Vagina (tissue), 2 donors: Measurements from ENCODE around the gene AMZ1. TPM values are rescaled to one million over a fixed set of nuclear protein-coding genes. Genes with fewer than 3 reads are reported as not detected.

Experiments used
- DNase-seq, 2 donors: peaks; one replicate each; pipeline ENCODE4 v3.0.0-alpha.2; 2017; ENCODE audit errors: extremely low spot score in 2 of 2
- H3K27ac ChIP-seq: fragments of 200-600 bp; sonication (generic); one replicate; pipeline ENCODE4 v1.5.1; 2019
- H3K27me3 ChIP-seq: fragments of 200-600 bp; sonication (generic); one replicate; pipeline ENCODE4 v1.5.1; 2019
- H3K36me3 ChIP-seq, 2 donors: fragments of 200-600 bp; sonication (generic); one replicate each; pipeline ENCODE4 v1.5.1; 2017 to 2019
- H3K4me1 ChIP-seq: fragments of 200-600 bp; sonication (generic); one replicate; pipeline ENCODE4 v1.5.1; 2019
- H3K4me3 ChIP-seq, 2 donors: fragments of 200-600 bp; sonication (generic); 1 replicate in 1 of 2; 2 replicates in 1 of 2; pipeline ENCODE4 v1.5.1; 2016 to 2019
- H3K9me3 ChIP-seq: fragments of 200-600 bp; sonication (generic); one replicate; pipeline ENCODE4 v1.5.1; 2019
- POLR2A ChIP-seq, 2 donors: fragments of 450-650 bp; IDR thresholded peaks; one replicate each; pipeline ENCODE4 v1.6.1; 2017; ENCODE audit warnings: antibody characterized with exemption in 2 of 2, mild to moderate bottlenecking in 2 of 2, moderate library complexity in 2 of 2
- POLR2AphosphoS5 ChIP-seq, 2 donors: sonication (generic); formaldehyde crosslinking; IDR thresholded peaks; one replicate each; pipeline ENCODE4 v1.9.0; 2017; ENCODE audit warnings: antibody characterized with exemption in 2 of 2, mild to moderate bottlenecking in 2 of 2, low read depth in 1 of 2; ENCODE audit not compliant: insufficient read depth in 1 of 2
- intact Hi-C: fragments of 100-400 bp; cut with DNase I; formaldehyde crosslinking; loops from one replicate; pipeline ENCODE4 v1.15.1; 2023
- total RNA-seq: library from RNA; depleted of rRNA; stranded (reverse); fragments of >200 nt; gene quantifications from one replicate; pipeline ENCODE4 v1.2.3, GENCODE V29; 2016
- TF ChIP-seq, protein P1 (sequence below), 3 experiments: fragments of 450-650 bp in 2 of 3; fragments of 200-600 bp in 1 of 3; sonication (generic) in 1 of 3; IDR thresholded peaks; one replicate each; pipeline ENCODE4 v1.5.1; 2017 to 2019; ENCODE audit warnings: antibody characterized with exemption in 3 of 3, mild to moderate bottlenecking in 2 of 3, moderate library complexity in 2 of 3

The AMZ1 gene
- total RNA-seq, 1 donor from 2014 or later: 1.2 TPM

- TF ChIP-seq POLR2AphosphoS5 (IDR thresholded peaks at IDR 0.05; ENCODE audit: insufficient read depth in 1 of 2, low read depth in 1 of 2) (no peak), POLR2A (IDR thresholded peaks at IDR 0.05) (no peak)
- TF ChIP-seq, protein P1, sequence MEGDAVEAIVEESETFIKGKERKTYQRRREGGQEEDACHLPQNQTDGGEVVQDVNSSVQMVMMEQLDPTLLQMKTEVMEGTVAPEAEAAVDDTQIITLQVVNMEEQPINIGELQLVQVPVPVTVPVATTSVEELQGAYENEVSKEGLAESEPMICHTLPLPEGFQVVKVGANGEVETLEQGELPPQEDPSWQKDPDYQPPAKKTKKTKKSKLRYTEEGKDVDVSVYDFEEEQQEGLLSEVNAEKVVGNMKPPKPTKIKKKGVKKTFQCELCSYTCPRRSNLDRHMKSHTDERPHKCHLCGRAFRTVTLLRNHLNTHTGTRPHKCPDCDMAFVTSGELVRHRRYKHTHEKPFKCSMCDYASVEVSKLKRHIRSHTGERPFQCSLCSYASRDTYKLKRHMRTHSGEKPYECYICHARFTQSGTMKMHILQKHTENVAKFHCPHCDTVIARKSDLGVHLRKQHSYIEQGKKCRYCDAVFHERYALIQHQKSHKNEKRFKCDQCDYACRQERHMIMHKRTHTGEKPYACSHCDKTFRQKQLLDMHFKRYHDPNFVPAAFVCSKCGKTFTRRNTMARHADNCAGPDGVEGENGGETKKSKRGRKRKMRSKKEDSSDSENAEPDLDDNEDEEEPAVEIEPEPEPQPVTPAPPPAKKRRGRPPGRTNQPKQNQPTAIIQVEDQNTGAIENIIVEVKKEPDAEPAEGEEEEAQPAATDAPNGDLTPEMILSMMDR (IDR thresholded peaks at IDR 0.05): no peak
- Histone ChIP-seq H3K36me3 (peaks cover 0 to 17% of the 10 kb centered on the region in 2 donors), H3K27me3 (no peaks in the 10 kb centered on the region), H3K4me3 (no peak overlapping the region), H3K4me1 (no peaks in the 10 kb centered on the region), H3K27ac (no peak overlapping the region), H3K9me3 (no peaks in the 10 kb centered on the region)
- intact Hi-C loops: no loop called here
- no peak for DNase-seq
Measured at GRCh38 chr7:2655870-2656614, 32.0 kb upstream of the AMZ1 start.

DNA sequence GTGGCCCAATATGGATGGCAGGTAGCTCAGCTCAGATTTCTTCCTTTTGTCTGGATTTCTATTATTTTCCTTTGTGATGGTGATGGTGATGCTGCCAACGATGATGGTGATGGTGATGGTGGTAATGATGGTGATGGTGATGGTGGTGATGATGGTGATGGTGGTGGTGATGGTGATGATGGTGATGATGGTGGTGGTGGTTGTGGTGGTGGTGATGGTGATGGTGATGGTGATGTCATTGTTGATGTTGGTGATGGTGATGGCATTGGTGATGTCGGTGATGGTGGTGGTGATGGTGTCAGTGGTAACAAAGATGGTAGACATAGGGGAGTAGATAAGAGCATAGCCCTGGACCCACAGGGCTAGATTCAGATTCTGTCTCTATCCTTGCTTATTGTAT, 30.8 kb upstream of the AMZ1 start:
- TF ChIP-seq POLR2AphosphoS5 (IDR thresholded peaks at IDR 0.05; ENCODE audit: insufficient read depth in 1 of 2, low read depth in 1 of 2) (no peak), POLR2A (IDR thresholded peaks at IDR 0.05) (no peak)
- TF ChIP-seq, protein P1 (IDR thresholded peaks at IDR 0.05): no peak
- Histone ChIP-seq H3K27me3 (no peaks in the 10 kb centered on the region), H3K27ac (no peak overlapping the region), H3K9me3 (no peaks in the 10 kb centered on the region), H3K4me1 (peaks cover under 1% of the 10 kb centered on the region), H3K36me3 (peaks cover 0 to 13% of the 10 kb centered on the region in 2 donors), H3K4me3 (no peak overlapping the region)
- no peak for DNase-seq
- intact Hi-C loops: no loop called here

- TF ChIP-seq, protein P1 (IDR thresholded peaks at IDR 0.05): no peak
- TF ChIP-seq POLR2A (IDR thresholded peaks at IDR 0.05): no peak
- no peak for TF ChIP-seq POLR2AphosphoS5 (IDR thresholded peaks at IDR 0.05; ENCODE audit: insufficient read depth in 1 of 2, low read depth in 1 of 2)
- peaks cover 0 to 13% of the 10 kb centered on the region in 2 donors for H3K36me3 ChIP-seq
- intact Hi-C loops: no loop called here
- peaks cover 10% of the 10 kb centered on the region for H3K4me1 ChIP-seq
- no peak overlapping the region for H3K4me3 ChIP-seq
- no peaks in the 10 kb centered on the region for H3K27me3 ChIP-seq
- no peak overlapping the region for H3K27ac ChIP-seq
- no peak for DNase-seq
- no peaks in the 10 kb centered on the region for H3K9me3 ChIP-seq
Measured at GRCh38 chr7:2657920-2658671, 29.9 kb upstream of the AMZ1 start.

GRCh38 chr7:2658941-2659340, 29.1 kb upstream of the AMZ1 start:
- intact Hi-C loops: no loop called here
- no peaks in the 10 kb centered on the region for H3K9me3 ChIP-seq
- H3K27ac ChIP-seq: no peak overlapping the region
- no peak for DNase-seq
- peaks cover 0 to 13% of the 10 kb centered on the region in 2 donors for H3K36me3 ChIP-seq
- no peaks in the 10 kb centered on the region for H3K27me3 ChIP-seq
- H3K4me1 ChIP-seq: peaks cover 18% of the 10 kb centered on the region
- H3K4me3 ChIP-seq: no peak overlapping the region
- TF ChIP-seq POLR2AphosphoS5 (IDR thresholded peaks at IDR 0.05; ENCODE audit: insufficient read depth in 1 of 2, low read depth in 1 of 2) (no peak), POLR2A (IDR thresholded peaks at IDR 0.05) (no peak)
- TF ChIP-seq, protein P1 (IDR thresholded peaks at IDR 0.05): no peak
